Stimulated activated CD8-positive, alpha-beta memory T cell treated with anti-CD3 and anti-CD28 coated beads, Interleukin-4, amount 100 ng/mL, for 24 hours (primary cell): ENCODE data around the gene TRPV6.

Experiments used
- DNase-seq: peaks from one replicate; pipeline ENCODE4 v3.0.0-alpha.2; 2020; ENCODE audit warnings: low read depth

Gene TRPV6

GRCh38 chr7:142885311-142886230 is at the start of gene TRPV6:
TSS of gene TRPV6 (minus strand) at chr7:142885745.
- no peak for DNase-seq

GRCh38 chr7:142934056-142934455 is 48.5 kb upstream of the TRPV6 start:
- DNase-seq = no peak

GRCh38 chr7:142933624-142934023 is 48.1 kb upstream of the TRPV6 start, which contains the start of gene TRPV5:
TSS of gene TRPV5 (minus strand) at chr7:142933746. CDS start at chr7:142933459, 287 bp downstream.
- no peak for DNase-seq

- no peak for DNase-seq
Measured at GRCh38 chr7:142933092-142933475, 47.5 kb upstream of the TRPV6 start.

GRCh38 chr7:142932386-142933091 is 47.0 kb upstream of the TRPV6 start:
- DNase-seq = no peak

GRCh38 chr7:142930126-142930730 is 44.7 kb upstream of the TRPV6 start:
- no peak for DNase-seq

GRCh38 chr7:142927949-142928348 is 42.4 kb upstream of the TRPV6 start:
- no peak for DNase-seq

- no peak for DNase-seq
Measured at GRCh38 chr7:142927085-142927745, 41.7 kb upstream of the TRPV6 start.

GRCh38 chr7:142925413-142925812 is 39.9 kb upstream of the TRPV6 start:
- no peak for DNase-seq

GRCh38 chr7:142923391-142923790 is 37.8 kb upstream of the TRPV6 start:
- DNase-seq = no peak

- no peak for DNase-seq
Measured at GRCh38 chr7:142919656-142920055, 34.1 kb upstream of the TRPV6 start.

GRCh38 chr7:142918901-142919300 is 33.4 kb upstream of the TRPV6 start:
- no peak for DNase-seq

GRCh38 chr7:142917447-142917846 is 31.9 kb upstream of the TRPV6 start:
- no peak for DNase-seq

GRCh38 chr7:142916508-142916907 is 31.0 kb upstream of the TRPV6 start:
- no peak for DNase-seq

GRCh38 chr7:142915315-142915714 is 29.8 kb upstream of the TRPV6 start:
- no peak for DNase-seq

GRCh38 chr7:142914121-142914520 is 28.6 kb upstream of the TRPV6 start:
- no peak for DNase-seq

GRCh38 chr7:142913566-142913965 is 28.0 kb upstream of the TRPV6 start:
- no peak for DNase-seq

- DNase-seq = no peak
Measured at GRCh38 chr7:142913051-142913450, 27.5 kb upstream of the TRPV6 start.

GRCh38 chr7:142910481-142910880 is 24.9 kb upstream of the TRPV6 start:
- no peak for DNase-seq

GRCh38 chr7:142910031-142910433 is 24.5 kb upstream of the TRPV6 start:
- no peak for DNase-seq

GRCh38 chr7:142908921-142909890 is 23.7 kb upstream of the TRPV6 start:
- DNase-seq = no peak
